Parathyroid adenoma (tissue), 2 donors: ENCODE data around the gene STARD13.

ENCODE experiments used
- H2AFZ ChIP-seq: fragments of 300-600 bp; sonication (generic); one replicate; pipeline ENCODE4 v1.7.0; 2017; ENCODE audit warnings: antibody characterized with exemption, mild to moderate bottlenecking
- H3K27ac ChIP-seq: fragments of 300-600 bp; sonication (generic); one replicate; pipeline ENCODE4 v1.7.0; 2017
- H3K27me3 ChIP-seq: fragments of 300-600 bp; sonication (generic); one replicate; pipeline ENCODE4 v1.7.0; 2017; ENCODE audit warnings: low read length; ENCODE audit not compliant: control insufficient read depth, insufficient read depth
- H3K36me3 ChIP-seq: fragments of 300-600 bp; sonication (generic); one replicate; pipeline ENCODE4 v1.7.0; 2017; ENCODE audit warnings: low read length; ENCODE audit not compliant: control insufficient read depth, insufficient read depth
- H3K4me1 ChIP-seq: fragments of 300-600 bp; sonication (generic); one replicate; pipeline ENCODE4 v1.7.0; 2017; ENCODE audit warnings: control low read depth
- H3K4me2 ChIP-seq: fragments of 300-600 bp; sonication (generic); one replicate; pipeline ENCODE4 v1.7.0; 2017; ENCODE audit warnings: low read length
- H3K4me3 ChIP-seq: fragments of 300-600 bp; sonication (generic); one replicate; pipeline ENCODE4 v1.7.0; 2017; ENCODE audit warnings: low read depth, low read length
- H3K79me2 ChIP-seq: fragments of 300-600 bp; sonication (generic); one replicate; pipeline ENCODE4 v1.7.0; 2017; ENCODE audit warnings: control low read depth
- H3K9ac ChIP-seq: fragments of 300-600 bp; sonication (generic); one replicate; pipeline ENCODE4 v1.7.0; 2017; ENCODE audit warnings: mild to moderate bottlenecking
- H3K9me3 ChIP-seq: fragments of 300-600 bp; sonication (generic); one replicate; pipeline ENCODE4 v1.7.0; 2017; ENCODE audit warnings: low read length; ENCODE audit not compliant: control insufficient read depth
- CTCF ChIP-seq: fragments of 300-600 bp; sonication (generic); IDR thresholded peaks from one replicate; pipeline ENCODE4 v1.7.0; 2017; ENCODE audit warnings: antibody characterized with exemption, mild to moderate bottlenecking
- donor health status: primary hyperparathyroidism.

Gene STARD13

GRCh38 chr13:33145667-33146066 is 139.9 kb downstream of the STARD13 start:
- Histone ChIP-seq H3K9me3 (no peaks in the 10 kb centered on the region), H3K27ac (no peak overlapping the region), H3K36me3 (no peaks in the 10 kb centered on the region), H3K27me3 (no peaks in the 10 kb centered on the region), H3K9ac (no peak overlapping the region), H3K79me2 (peaks cover 5% of the 10 kb centered on the region), H3K4me3 (no peak overlapping the region), H3K4me2 (no peak overlapping the region), H2AFZ (no peak overlapping the region), H3K4me1 (no peaks in the 10 kb centered on the region)
- no peak for TF ChIP-seq CTCF

- H3K4me1 ChIP-seq = peaks cover under 1% of the 10 kb centered on the region
- no peaks in the 10 kb centered on the region for H3K36me3 ChIP-seq
- no peaks in the 10 kb centered on the region for H3K9me3 ChIP-seq
These were observed 141.2 kb downstream of the STARD13 start for GRCh38 chr13:33144358-33144784.

GRCh38 chr13:33139780-33140535 is 145.6 kb downstream of the STARD13 start:
- Histone ChIP-seq H3K4me2 (no peak overlapping the region), H3K27ac (no peak overlapping the region), H3K9me3 (no peaks in the 10 kb centered on the region), H2AFZ (no peak overlapping the region), H3K79me2 (no peaks in the 10 kb centered on the region), H3K4me1 (peaks cover 9% of the 10 kb centered on the region), H3K36me3 (no peaks in the 10 kb centered on the region), H3K27me3 (no peaks in the 10 kb centered on the region), H3K4me3 (no peak overlapping the region), H3K9ac (no peak overlapping the region)
- no peak for TF ChIP-seq CTCF

More at GRCh38 chr13:33144358-33144784, 141.2 kb downstream of the STARD13 start:
- Histone ChIP-seq H3K27ac (no peak overlapping the region), H3K9ac (no peak overlapping the region), H3K79me2 (peaks cover 2% of the 10 kb centered on the region), H3K27me3 (no peaks in the 10 kb centered on the region), H3K4me2 (no peak overlapping the region), H2AFZ (no peak overlapping the region), H3K4me3 (no peak overlapping the region)
- no peak for TF ChIP-seq CTCF

GRCh38 chr13:33139184-33139583 is 146.4 kb downstream of the STARD13 start:
- Histone ChIP-seq H2AFZ (no peak overlapping the region), H3K27ac (peak overlapping the region; percentile 3), H3K4me1 (peaks cover 9% of the 10 kb centered on the region), H3K4me2 (peak overlapping the region; percentile 46), H3K79me2 (no peaks in the 10 kb centered on the region), H3K27me3 (no peaks in the 10 kb centered on the region), H3K9ac (no peak overlapping the region), H3K36me3 (no peaks in the 10 kb centered on the region), H3K9me3 (no peaks in the 10 kb centered on the region), H3K4me3 (no peak overlapping the region)
- no peak for TF ChIP-seq CTCF

GRCh38 chr13:33138441-33138840 is 147.1 kb downstream of the STARD13 start:
- Histone ChIP-seq H3K4me1 (peaks cover 9% of the 10 kb centered on the region), H3K4me3 (no peak overlapping the region), H3K9me3 (no peaks in the 10 kb centered on the region), H3K36me3 (no peaks in the 10 kb centered on the region), H3K4me2 (peak overlapping the region; percentile 46), H3K27ac (peak overlapping the region; percentile 3), H3K27me3 (no peaks in the 10 kb centered on the region), H3K79me2 (no peaks in the 10 kb centered on the region), H2AFZ (peak overlapping the region; percentile 42), H3K9ac (no peak overlapping the region)
- TF ChIP-seq CTCF = no peak
